Ishikawa (cell line): ENCODE results near the gene SCAP.

Source experiments
- CEBPB ChIP-seq: IDR thresholded peaks from 2 replicates; pipeline ENCODE4 v1.6.1; 2012
- CREB1 ChIP-seq: IDR thresholded peaks from 2 replicates; pipeline ENCODE4 v1.6.1; 2012; ENCODE audit warnings: low read depth
- EGR1 ChIP-seq: IDR thresholded peaks from 2 replicates; pipeline ENCODE4 v1.6.1; 2012
- EP300 ChIP-seq: IDR thresholded peaks from 2 replicates; pipeline ENCODE4 v1.6.1; 2012; ENCODE audit warnings: borderline replicate concordance
- FOXM1 ChIP-seq: IDR thresholded peaks from 2 replicates; pipeline ENCODE4 v1.6.1; 2012; ENCODE audit warnings: low read depth, borderline replicate concordance
- MAX ChIP-seq: IDR thresholded peaks from 2 replicates; pipeline ENCODE4 v1.6.1; 2012
- NFIC ChIP-seq: IDR thresholded peaks from 2 replicates; pipeline ENCODE4 v1.6.1; 2012
- RAD21 ChIP-seq: IDR thresholded peaks from 2 replicates; pipeline ENCODE4 v1.6.1; 2012; ENCODE audit warnings: low read depth
- REST ChIP-seq: IDR thresholded peaks from 2 replicates; pipeline ENCODE4 v1.6.1; 2012; ENCODE audit warnings: low read depth, mild to moderate bottlenecking
- TAF1 ChIP-seq: IDR thresholded peaks from 2 replicates; pipeline ENCODE4 v1.6.1; 2012; ENCODE audit warnings: low read depth, mild to moderate bottlenecking
- TCF12 ChIP-seq: IDR thresholded peaks from 2 replicates; pipeline ENCODE4 v1.6.1; 2012; ENCODE audit warnings: low read depth
- TEAD4 ChIP-seq: IDR thresholded peaks from 2 replicates; pipeline ENCODE4 v1.6.1; 2012
- USF1 ChIP-seq: IDR thresholded peaks from 2 replicates; pipeline ENCODE4 v1.6.1; 2012
- YY1 ChIP-seq: IDR thresholded peaks from 2 replicates; pipeline ENCODE4 v1.6.1; 2012; ENCODE audit warnings: low read depth
- ZBTB7A ChIP-seq: IDR thresholded peaks from 2 replicates; pipeline ENCODE4 v1.6.1; 2012; ENCODE audit warnings: low read depth

SCAP gene

GRCh38 chr3:47399531-47400270 is 76.0 kb downstream of the SCAP start:
- no peak for TF ChIP-seq TCF12
- TF ChIP-seq USF1: no peak
- TF ChIP-seq CREB1: no peak
- no peak for TF ChIP-seq CEBPB
- TF ChIP-seq YY1: no peak
- no peak for TF ChIP-seq RAD21

- TF ChIP-seq FOXM1 (no peak), TAF1 (no peak), EP300 (no peak), NFIC (no peak)
Observed at GRCh38 chr3:47399016-47399415, 76.7 kb downstream of the SCAP start.

GRCh38 chr3:47398228-47398627 is 77.5 kb downstream of the SCAP start:
- no peak for TF ChIP-seq CREB1
- no peak for TF ChIP-seq EP300
- TF ChIP-seq TAF1: no peak
- TF ChIP-seq MAX: no peak
- TF ChIP-seq ZBTB7A: no peak
- no peak for TF ChIP-seq RAD21
- TF ChIP-seq EGR1: no peak
- TF ChIP-seq NFIC: no peak
- TF ChIP-seq TEAD4: no peak
- TF ChIP-seq REST: no peak
- no peak for TF ChIP-seq FOXM1
- no peak for TF ChIP-seq TCF12
- TF ChIP-seq CEBPB: no peak
- TF ChIP-seq USF1: no peak
- TF ChIP-seq YY1: no peak

GRCh38 chr3:47394881-47395280 is 80.9 kb downstream of the SCAP start:
- TF ChIP-seq TCF12: no peak
- no peak for TF ChIP-seq REST
- TF ChIP-seq TAF1: no peak
- no peak for TF ChIP-seq CEBPB
- TF ChIP-seq YY1: no peak
- TF ChIP-seq USF1: no peak
- TF ChIP-seq EGR1: no peak
- TF ChIP-seq TEAD4: no peak
- TF ChIP-seq ZBTB7A: no peak
- TF ChIP-seq MAX: no peak
- no peak for TF ChIP-seq FOXM1
- no peak for TF ChIP-seq RAD21
- TF ChIP-seq CREB1: no peak
- no peak for TF ChIP-seq EP300

GRCh38 chr3:47394140-47394870 is 81.4 kb downstream of the SCAP start:
- TF ChIP-seq FOXM1 (peak; percentile 40; the same call in 1 of the 2 replicates), TEAD4 (peak; percentile 72), EP300 (peak; percentile 68), EGR1 (no peak), YY1 (no peak), USF1 (no peak), CREB1 (no peak), MAX (no peak), NFIC (peak; percentile 87), RAD21 (peak; percentile 16; the same call in 1 of the 2 replicates), TAF1 (no peak), REST (no peak), CEBPB (0 out of 2 replicates have a peak, but pooled peaks have one; percentile 1), TCF12 (peak; percentile 72), ZBTB7A (no peak)
